GM12875 (cell line): ENCODE results near the gene ASB18.

Experiments
- H3K4me3 ChIP-seq: one replicate; pipeline ENCODE4 v1.5.1; 2011; ENCODE audit warnings: low read depth, low read length, control low read depth
- TF ChIP-seq, protein P1 (sequence below): IDR thresholded peaks from 2 replicates; pipeline ENCODE4 v1.5.1; 2011; ENCODE audit warnings: low read depth, mild to moderate bottlenecking, control low read depth, inconsistent platforms, low read length, moderate library complexity, borderline replicate concordance; ENCODE audit not compliant: insufficient read depth

Gene ASB18

DNA sequence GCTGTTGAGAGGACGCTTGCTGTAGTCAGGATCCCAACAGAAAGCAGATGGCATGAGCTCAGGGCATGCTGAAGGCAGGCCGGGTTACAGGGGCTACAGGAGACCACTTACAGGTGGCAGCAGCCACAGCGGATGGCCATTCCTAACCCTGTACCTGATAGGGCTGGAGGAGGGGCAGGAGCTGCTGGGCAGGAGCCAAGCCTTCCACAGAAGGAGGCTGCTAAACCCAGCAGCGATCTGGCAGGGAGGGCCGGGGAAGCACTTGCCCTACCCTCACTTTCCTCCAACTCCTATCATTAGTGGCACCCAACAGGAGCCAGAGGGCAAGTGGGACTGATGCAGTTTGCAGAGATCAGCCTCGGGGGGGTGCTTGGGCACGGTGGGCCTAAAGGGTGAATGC lies 2.0 kb downstream of the ASB18 start:
- H3K4me3 ChIP-seq = no peak overlapping the region
- TF ChIP-seq, protein P1, sequence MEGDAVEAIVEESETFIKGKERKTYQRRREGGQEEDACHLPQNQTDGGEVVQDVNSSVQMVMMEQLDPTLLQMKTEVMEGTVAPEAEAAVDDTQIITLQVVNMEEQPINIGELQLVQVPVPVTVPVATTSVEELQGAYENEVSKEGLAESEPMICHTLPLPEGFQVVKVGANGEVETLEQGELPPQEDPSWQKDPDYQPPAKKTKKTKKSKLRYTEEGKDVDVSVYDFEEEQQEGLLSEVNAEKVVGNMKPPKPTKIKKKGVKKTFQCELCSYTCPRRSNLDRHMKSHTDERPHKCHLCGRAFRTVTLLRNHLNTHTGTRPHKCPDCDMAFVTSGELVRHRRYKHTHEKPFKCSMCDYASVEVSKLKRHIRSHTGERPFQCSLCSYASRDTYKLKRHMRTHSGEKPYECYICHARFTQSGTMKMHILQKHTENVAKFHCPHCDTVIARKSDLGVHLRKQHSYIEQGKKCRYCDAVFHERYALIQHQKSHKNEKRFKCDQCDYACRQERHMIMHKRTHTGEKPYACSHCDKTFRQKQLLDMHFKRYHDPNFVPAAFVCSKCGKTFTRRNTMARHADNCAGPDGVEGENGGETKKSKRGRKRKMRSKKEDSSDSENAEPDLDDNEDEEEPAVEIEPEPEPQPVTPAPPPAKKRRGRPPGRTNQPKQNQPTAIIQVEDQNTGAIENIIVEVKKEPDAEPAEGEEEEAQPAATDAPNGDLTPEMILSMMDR = no peak

GRCh38 chr2:236261452-236261851 lies 2.8 kb downstream of the ASB18 start:
- no peak overlapping the region for H3K4me3 ChIP-seq
- TF ChIP-seq, protein P1 = no peak

DNA sequence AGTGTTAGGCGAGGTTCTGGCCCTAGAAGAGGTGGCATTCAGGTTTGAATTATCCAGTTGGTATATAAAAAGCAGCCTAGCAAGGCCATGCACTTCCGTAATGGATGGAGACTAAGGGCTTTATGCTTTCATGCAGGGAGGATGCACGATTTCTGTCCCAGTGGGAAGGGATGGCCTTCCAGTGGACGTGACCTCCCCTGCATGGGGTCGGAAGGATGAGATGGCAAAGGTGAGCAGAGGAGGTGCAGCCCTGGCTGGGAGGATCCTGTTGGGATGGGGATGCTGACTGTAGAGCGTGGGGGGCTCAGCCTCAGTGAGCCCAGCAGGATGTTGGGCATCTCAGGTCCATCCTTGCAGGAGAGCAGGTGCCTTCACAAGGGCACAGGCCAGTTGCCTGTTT lies 4.8 kb downstream of the ASB18 start:
- H3K4me3 ChIP-seq = no peak overlapping the region
- TF ChIP-seq, protein P1 = no peak

- TF ChIP-seq, protein P1 = no peak
Observed at GRCh38 chr2:236257575-236257974, 6.6 kb downstream of the ASB18 start.

GRCh38 chr2:236257136-236257535 lies 7.1 kb downstream of the ASB18 start:
- TF ChIP-seq, protein P1 = no peak
- H3K4me3 ChIP-seq = no peak overlapping the region

More at GRCh38 chr2:236257575-236257974, 6.6 kb downstream of the ASB18 start:
- no peak overlapping the region for H3K4me3 ChIP-seq

GRCh38 chr2:236256366-236256985 lies 7.7 kb downstream of the ASB18 start:
- H3K4me3 ChIP-seq = no peak overlapping the region
- TF ChIP-seq, protein P1 = no peak

GRCh38 chr2:236254674-236255073 lies 9.5 kb downstream of the ASB18 start:
- TF ChIP-seq, protein P1 = no peak
- H3K4me3 ChIP-seq = no peak overlapping the region
